HepG2 (cell line): ENCODE data around the gene BEX3. TPM values are rescaled to one million over a fixed set of nuclear protein-coding genes. Genes with fewer than 3 reads are reported as not detected.

ENCODE experiments used
- ATAC-seq: fragments of 200-7000 bp; cut with Tn5 transposase; 3 replicates; pipeline ENCODE4 v1.9.1; 2020; ENCODE audit warnings: mild to moderate bottlenecking, moderate library complexity
- BruUV-seq: library from RNA; stranded (reverse); fragments of 400-500 nt; replicated peaks from 2 replicates; lab custom pipeline; 2021; lab: Mats Ljungman, UMichigan
- CTCF ChIA-PET: fragments of 300-600 bp; formaldehyde crosslinking; extraction: SDS; loops from one replicate; lab custom pipeline; 2021; ENCODE audit warnings: low total read pairs, inconsistent platforms, low intra/inter-chr PET ratio; lab: Yijun Ruan, JAX
- POLR2A ChIA-PET: fragments of 350-600 bp; sonication (Branson Sonifier 250); formaldehyde crosslinking; loops from one replicate; lab custom pipeline; 2020; ENCODE audit warnings: antibody characterized with exemption, inconsistent platforms; lab: Yijun Ruan, JAX
- DNase-seq: peaks from one replicate; pipeline ENCODE4 v3.0.0-alpha.2; 2015; ENCODE audit warnings: low spot score
- FAIRE-seq: peaks from 3 replicates; lab custom pipeline; 2011; peaks lifted over from hg19 to GRCh38; lab: Jason Lieb, UNC
- H2AFZ ChIP-seq: one replicate; pipeline ENCODE4 v1.6.1; 2011; ENCODE audit warnings: low read length, inconsistent platforms
- H3K27ac ChIP-seq: fragments of 300-600 bp; 3 replicates; pipeline ENCODE4 v1.8.0; 2011; ENCODE audit warnings: mixed run types, mild to moderate bottlenecking, mixed read lengths, low read length, inconsistent platforms; ENCODE audit not compliant: insufficient read depth; ENCODE audit errors: extremely low read length
- H3K27me3 ChIP-seq, 2 experiments: fragments of 200-600 bp in 1 of 2; 2 replicates in 1 of 2; 3 replicates in 1 of 2; pipeline versions ENCODE4 v1.6.0 to v1.8.0; 2011; ENCODE audit warnings: low read length in 2 of 2, mild to moderate bottlenecking in 2 of 2, moderate library complexity in 2 of 2, inconsistent platforms in 1 of 2; ENCODE audit not compliant: insufficient read depth in 2 of 2, control insufficient read depth in 1 of 2
- H3K36me3 ChIP-seq, 2 experiments: fragments of 200-600 bp in 1 of 2; replicated peaks in 1 of 2; 2 replicates in 1 of 2; 3 replicates in 1 of 2; pipeline versions ENCODE4 v1.5.1 to v1.8.0; 2011; ENCODE audit warnings: low read length in 2 of 2, inconsistent platforms in 1 of 2; ENCODE audit not compliant: insufficient read depth in 2 of 2, control insufficient read depth in 1 of 2
- H3K4me1 ChIP-seq: 2 replicates; pipeline ENCODE4 v1.5.1; 2012; ENCODE audit warnings: low read length, inconsistent platforms; ENCODE audit not compliant: insufficient read depth
- H3K4me2 ChIP-seq: 2 replicates; pipeline ENCODE4 v1.6.0; 2011; ENCODE audit warnings: low read depth, low read length, inconsistent platforms
- H3K4me3 ChIP-seq, 3 experiments: fragments of 200-600 bp in 1 of 3; sonication (generic), shearing (Covaris generic) in 1 of 3; replicated peaks in 1 of 3; 2 replicates each; pipeline ENCODE4 v1.5.1; 2011 to 2016; ENCODE audit warnings: low read length in 3 of 3, inconsistent platforms in 2 of 3, low read depth in 2 of 3, mild to moderate bottlenecking in 2 of 3, control low read depth in 1 of 3, mixed read lengths in 1 of 3; ENCODE audit not compliant: insufficient read depth in 1 of 3
- H3K79me2 ChIP-seq: one replicate; pipeline ENCODE4 v1.6.1; 2011; ENCODE audit warnings: low read length, inconsistent platforms; ENCODE audit not compliant: insufficient read depth
- H3K9ac ChIP-seq: 2 replicates; pipeline ENCODE4 v1.6.0; 2011; ENCODE audit warnings: mild to moderate bottlenecking, low read depth, low read length, inconsistent platforms; ENCODE audit not compliant: insufficient read depth
- H3K9me3 ChIP-seq: 2 replicates; pipeline ENCODE4 v1.5.1; 2012; ENCODE audit warnings: mild to moderate bottlenecking, low read length
- H4K20me1 ChIP-seq: 2 replicates; pipeline ENCODE4 v1.6.0; 2011; ENCODE audit warnings: inconsistent platforms, mild to moderate bottlenecking, low read length, moderate library complexity; ENCODE audit not compliant: insufficient read depth
- CAMTA2 ChIP-seq: sonication (generic); formaldehyde crosslinking; IDR thresholded peaks from 2 replicates; pipeline ENCODE4 v1.4.0; 2020; ENCODE audit warnings: mild to moderate bottlenecking, missing genetic modification reagents, borderline replicate concordance
- HNF4A ChIP-seq: sonication (generic); formaldehyde crosslinking; IDR thresholded peaks from 2 replicates; pipeline ENCODE4 v1.4.0; 2020; ENCODE audit warnings: missing genetic modification reagents
- ISX ChIP-seq: sonication (generic); formaldehyde crosslinking; conservative IDR thresholded peaks from 2 replicates; pipeline ENCODE4 v1.5.0; 2020; ENCODE audit warnings: missing genetic modification reagents
- JUN ChIP-seq: sonication (generic); formaldehyde crosslinking; IDR thresholded peaks from 2 replicates; pipeline ENCODE4 v1.4.0; 2020; ENCODE audit warnings: mild to moderate bottlenecking, missing genetic modification reagents
- KLF16 ChIP-seq, 2 experiments: sonication (generic) in 1 of 2; formaldehyde crosslinking in 1 of 2; IDR thresholded peaks; 2 replicates each; pipeline versions ENCODE4 v1.6.1 to v1.8.0; 2016 to 2023; ENCODE audit warnings: missing genetic modification reagents in 2 of 2, missing compliant biosample characterization in 1 of 2
- SSRP1 ChIP-seq: IDR thresholded peaks from 2 replicates; pipeline ENCODE4 v1.6.1; 2016; ENCODE audit warnings: control low read depth
- TCF7 ChIP-seq: sonication (generic); IDR thresholded peaks from 2 replicates; pipeline ENCODE4 v1.6.1; 2016; ENCODE audit warnings: antibody characterized with exemption, low read depth
- ZBTB7A ChIP-seq: sonication (generic); formaldehyde crosslinking; IDR thresholded peaks from 2 replicates; pipeline ENCODE4 v1.8.0; 2022; ENCODE audit warnings: mild to moderate bottlenecking, missing genetic modification reagents
- ZNF24 ChIP-seq: fragments of 450-650 bp; IDR thresholded peaks from 2 replicates; pipeline ENCODE4 v1.6.1; 2017; ENCODE audit warnings: antibody characterized with exemption, mild to moderate bottlenecking
- ZNF382 ChIP-seq: sonication (generic); formaldehyde crosslinking; IDR thresholded peaks from 2 replicates; pipeline ENCODE4 v1.5.0; 2020; ENCODE audit warnings: missing genetic modification reagents, mild to moderate bottlenecking, borderline replicate concordance
- ZNF615 ChIP-seq: sonication (generic); formaldehyde crosslinking; IDR thresholded peaks from 2 replicates; pipeline ENCODE4 v1.5.0; 2020; ENCODE audit warnings: mild to moderate bottlenecking, missing genetic modification reagents, borderline replicate concordance
- ZNF660 ChIP-seq: sonication (generic); formaldehyde crosslinking; IDR thresholded peaks from 2 replicates; pipeline ENCODE4 v1.5.1; 2020; ENCODE audit warnings: mild to moderate bottlenecking, low read depth, missing genetic modification reagents, borderline replicate concordance
- WGBS: methylation state at CpG from one replicate; pipeline ENCODE4 v1.1.6; 2017; ENCODE audit warnings: low lambda C conversion rate; 5-methylcytosine and 5-hydroxymethylcytosine counted together
- in situ Hi-C: cut with HindIII; loops from 2 replicates; pipeline ENCODE4 v1.10.0; 2017; ENCODE audit warnings: low pct_unique_long_range_greater_than_20kb; ENCODE audit not compliant: extremely low pct_ligation_motif_present
- intact Hi-C: fragments of 100-400 bp; cut with micrococcal nuclease; formaldehyde crosslinking; loops from one replicate; pipeline ENCODE4 v1.10.0; 2022; ENCODE audit not compliant: unreplicated experiment
- polyA plus RNA-seq, 8 experiments: library from polyadenylated mRNA; depleted of rRNA in 3 of 8; stranded (reverse) in 7 of 8; unstranded in 1 of 8; fragments of >200 nt; fragmentation: Illumina TruSeq in 4 of 8; extraction: Trizol in 4 of 8; gene quantifications; 2 replicates each; pipeline versions ENCODE4 v1.2.1 to v1.2.3, GENCODE V29; 2011 to 2016; ENCODE audit warnings: low read depth in 4 of 8, missing spikeins in 1 of 8, mixed read lengths in 1 of 8; ENCODE audit not compliant: insufficient read depth in 1 of 8
- total RNA-seq, 5 experiments: library from RNA; depleted of rRNA; stranded (reverse); fragments of >200 nt; fragmentation: Illumina TruSeq; extraction: Trizol; gene quantifications; 2 replicates each; pipeline ENCODE4 v1.2.3, GENCODE V29; 2016; ENCODE audit warnings: low read depth in 1 of 5
- TF ChIP-seq, protein P1 (sequence below): IDR thresholded peaks from 2 replicates; pipeline ENCODE4 v1.6.1; 2016; ENCODE audit warnings: mild to moderate bottlenecking

Gene BEX3
- total and polyA plus RNA-seq, 2 of the 13 experiments (the other 11 are each of a cell fraction or from before 2014, with no cell fraction given) = 50.9 to 55.8 TPM

DNA sequence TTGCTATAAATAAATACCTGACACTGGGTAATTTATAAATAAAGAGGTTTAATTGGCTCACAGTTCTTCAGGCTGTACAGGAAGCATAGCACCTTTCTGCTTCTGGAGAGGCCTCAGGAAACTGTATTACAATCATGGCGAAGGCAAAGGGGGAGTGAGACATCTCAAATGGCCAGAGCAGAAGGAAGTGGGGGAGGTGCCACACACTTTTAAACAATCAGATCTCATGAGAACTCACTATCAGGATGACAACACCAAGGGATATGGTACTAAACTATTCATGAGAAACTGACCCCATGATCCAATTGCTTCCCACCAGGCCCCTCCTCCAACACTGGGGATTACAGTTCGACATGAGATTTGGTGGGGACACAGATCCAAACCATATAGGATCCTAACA is 31.7 kb upstream of the BEX3 start:
- Histone ChIP-seq H3K9ac (no peak overlapping the region), H3K4me3 (no peak overlapping the region), H3K4me2 (no peak overlapping the region), H3K27me3 (no peaks in the 10 kb centered on the region), H4K20me1 (no peaks in the 10 kb centered on the region), H2AFZ (no peak overlapping the region), H3K36me3 (no peaks in the 10 kb centered on the region), H3K27ac (no peak overlapping the region), H3K4me1 (no peaks in the 10 kb centered on the region), H3K9me3 (no peaks in the 10 kb centered on the region), H3K79me2 (no peaks in the 10 kb centered on the region)
- ATAC-seq = no peak
- WGBS = 0% methylated on average over 2 of the region's 2 CpGs
- FAIRE-seq = no peak
- TF ChIP-seq HNF4A (CRISPR knock-in tag) (no peak), JUN (no peak), ZNF660 (CRISPR knock-in tag) (no peak), ZNF24 (no peak), ZNF382 (no peak), SSRP1 (no peak), TCF7 (no peak), ISX (CRISPR knock-in tag) (no peak), ZNF615 (CRISPR knock-in tag) (no peak), KLF16 (CRISPR knock-in tag; IDR thresholded peaks at IDR 0.05) (no peak), ZBTB7A (no peak), CAMTA2 (no peak)
- TF ChIP-seq, protein P1, sequence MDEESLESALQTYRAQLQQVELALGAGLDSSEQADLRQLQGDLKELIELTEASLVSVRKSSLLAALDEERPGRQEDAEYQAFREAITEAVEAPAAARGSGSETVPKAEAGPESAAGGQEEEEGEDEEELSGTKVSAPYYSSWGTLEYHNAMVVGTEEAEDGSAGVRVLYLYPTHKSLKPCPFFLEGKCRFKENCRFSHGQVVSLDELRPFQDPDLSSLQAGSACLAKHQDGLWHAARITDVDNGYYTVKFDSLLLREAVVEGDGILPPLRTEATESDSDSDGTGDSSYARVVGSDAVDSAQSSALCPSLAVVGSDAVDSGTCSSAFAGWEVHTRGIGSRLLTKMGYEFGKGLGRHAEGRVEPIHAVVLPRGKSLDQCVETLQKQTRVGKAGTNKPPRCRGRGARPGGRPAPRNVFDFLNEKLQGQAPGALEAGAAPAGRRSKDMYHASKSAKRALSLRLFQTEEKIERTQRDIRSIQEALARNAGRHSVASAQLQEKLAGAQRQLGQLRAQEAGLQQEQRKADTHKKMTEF (CRISPR knock-in tag) = no peak
- no TSS peak for BruUV-seq
- POLR2A ChIA-PET = no interaction called here
- DNase-seq = no peak
- in situ Hi-C loops = loop anchor here (10.0 kb wide), 1 partner anchor 120 kb away; no protein-coding TSS in a partner anchor
- intact Hi-C loops = no loop called here
- CTCF ChIA-PET = no interaction called here
